ENCODE measurements around the gene CCM2. TPM values are rescaled to one million over a fixed set of nuclear protein-coding genes. Genes with fewer than 3 reads are reported as not detected.
"Not testable (repeated sequence)": the region's sequence is repeated elsewhere in the genome, so short reads cannot be mapped to it uniquely, and the experiment has no call there.

Gene CCM2
- total RNA-seq, 1 experiment from 2014 or later = 61.5 TPM

GRCh38 chr7:45100761-45101480 is 100.9 kb downstream of the CCM2 start:
- no peak for DNase-seq (ENCODE audit: low spot score)

- DNase-seq (ENCODE audit: low spot score) = no peak
Measured at GRCh38 chr7:45101748-45102147, 101.7 kb downstream of the CCM2 start.

GRCh38 chr7:45102785-45103712 is 103.0 kb downstream of the CCM2 start:
- DNase-seq (ENCODE audit: low spot score) = no peak

GRCh38 chr7:45103958-45104843 is 104.2 kb downstream of the CCM2 start:
- DNase-seq (ENCODE audit: low spot score) = no peak

GRCh38 chr7:45104844-45105587 is 105.0 kb downstream of the CCM2 start:
- DNase-seq (ENCODE audit: low spot score) = no peak

DNA sequence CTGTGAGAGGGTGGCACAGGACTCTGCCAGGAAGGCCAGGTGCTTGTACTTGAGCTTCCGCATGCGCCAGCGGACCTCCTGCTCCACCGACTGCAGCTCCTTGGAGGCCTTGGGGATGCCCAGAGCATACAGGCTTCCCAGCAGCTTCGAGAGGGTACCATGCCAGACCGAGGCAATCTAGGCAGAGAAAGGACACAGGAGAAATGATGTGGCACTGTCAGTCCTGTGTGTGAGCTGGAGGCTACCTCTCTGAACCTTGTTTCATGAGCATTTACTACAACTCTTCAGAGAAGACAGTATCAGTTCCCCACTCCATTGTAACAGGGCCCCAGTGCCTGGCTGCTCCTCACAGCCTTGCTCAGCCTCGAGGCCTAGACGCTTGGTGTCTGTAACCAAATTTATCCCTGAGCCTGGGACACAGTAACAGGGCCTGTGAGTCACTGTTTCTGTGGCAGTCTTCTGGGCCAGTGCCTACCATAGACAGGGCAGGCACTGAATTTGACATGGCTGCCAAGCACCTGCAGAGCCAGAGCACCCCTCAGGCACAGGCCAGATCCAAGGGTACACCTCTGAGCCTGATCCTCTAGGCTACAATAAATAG is 105.7 kb downstream of the CCM2 start:
- DNase-seq (ENCODE audit: low spot score) = no peak

DNA sequence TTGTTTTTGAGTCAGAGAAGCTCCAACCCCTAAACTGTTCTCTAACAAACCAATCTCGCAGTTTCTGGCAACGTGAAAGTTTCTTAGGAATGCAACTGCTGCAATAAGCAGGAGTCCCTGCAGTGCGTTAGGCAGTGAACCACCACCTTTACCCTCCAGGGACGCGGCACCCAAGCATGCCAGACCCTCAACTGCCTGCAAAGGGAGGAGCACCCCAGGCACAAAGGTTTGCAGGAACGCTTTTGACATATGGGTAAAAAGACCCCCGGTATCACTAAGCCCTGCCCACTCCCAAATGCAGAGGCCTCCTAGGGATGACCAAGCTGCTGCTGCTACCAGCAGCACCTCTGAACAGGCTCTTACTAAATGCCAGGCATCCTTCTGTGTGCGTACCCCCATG is 106.8 kb downstream of the CCM2 start:
- no peak for DNase-seq (ENCODE audit: low spot score)

DNA sequence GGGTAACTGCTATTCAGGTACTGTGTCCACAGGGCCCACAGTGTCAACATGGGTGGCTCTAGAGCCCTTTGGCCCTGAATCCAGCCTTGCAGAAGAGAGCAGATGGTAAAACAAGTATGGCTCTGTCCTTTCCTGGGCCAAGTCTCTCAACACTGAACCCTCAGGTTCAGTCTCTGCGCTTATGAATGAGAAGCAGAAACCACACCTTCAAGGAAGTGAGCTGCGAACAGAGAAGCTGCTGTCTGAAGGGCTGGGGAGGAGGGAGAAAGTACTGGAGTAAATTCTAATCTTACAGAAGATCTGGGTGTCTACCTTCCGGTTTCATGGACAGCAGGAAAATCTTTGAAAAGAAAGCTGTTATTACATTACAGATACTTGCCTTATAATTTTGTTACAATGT is 107.4 kb downstream of the CCM2 start:
- no peak for DNase-seq (ENCODE audit: low spot score)

DNA sequence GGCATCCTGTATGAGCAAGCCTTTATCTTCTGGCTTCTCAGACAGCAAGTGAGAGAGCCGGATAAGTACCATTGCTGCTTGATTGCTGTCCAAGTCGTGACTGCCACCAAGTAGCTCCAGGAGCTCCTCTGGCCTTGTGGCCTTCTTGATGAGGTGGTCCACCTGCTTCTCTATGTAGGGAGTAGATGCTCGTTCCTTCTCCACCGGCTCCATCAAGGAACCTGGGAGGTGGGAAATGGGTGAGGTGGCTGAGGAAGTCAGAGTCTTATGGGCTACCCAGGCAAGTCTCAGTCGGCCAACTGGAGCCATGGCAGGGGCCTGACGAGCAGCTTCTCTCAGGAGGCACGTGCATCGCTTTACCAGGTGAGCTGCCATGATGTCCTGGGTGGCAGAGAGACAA is 108.9 kb downstream of the CCM2 start:
- DNase-seq (ENCODE audit: low spot score) = no peak

DNA sequence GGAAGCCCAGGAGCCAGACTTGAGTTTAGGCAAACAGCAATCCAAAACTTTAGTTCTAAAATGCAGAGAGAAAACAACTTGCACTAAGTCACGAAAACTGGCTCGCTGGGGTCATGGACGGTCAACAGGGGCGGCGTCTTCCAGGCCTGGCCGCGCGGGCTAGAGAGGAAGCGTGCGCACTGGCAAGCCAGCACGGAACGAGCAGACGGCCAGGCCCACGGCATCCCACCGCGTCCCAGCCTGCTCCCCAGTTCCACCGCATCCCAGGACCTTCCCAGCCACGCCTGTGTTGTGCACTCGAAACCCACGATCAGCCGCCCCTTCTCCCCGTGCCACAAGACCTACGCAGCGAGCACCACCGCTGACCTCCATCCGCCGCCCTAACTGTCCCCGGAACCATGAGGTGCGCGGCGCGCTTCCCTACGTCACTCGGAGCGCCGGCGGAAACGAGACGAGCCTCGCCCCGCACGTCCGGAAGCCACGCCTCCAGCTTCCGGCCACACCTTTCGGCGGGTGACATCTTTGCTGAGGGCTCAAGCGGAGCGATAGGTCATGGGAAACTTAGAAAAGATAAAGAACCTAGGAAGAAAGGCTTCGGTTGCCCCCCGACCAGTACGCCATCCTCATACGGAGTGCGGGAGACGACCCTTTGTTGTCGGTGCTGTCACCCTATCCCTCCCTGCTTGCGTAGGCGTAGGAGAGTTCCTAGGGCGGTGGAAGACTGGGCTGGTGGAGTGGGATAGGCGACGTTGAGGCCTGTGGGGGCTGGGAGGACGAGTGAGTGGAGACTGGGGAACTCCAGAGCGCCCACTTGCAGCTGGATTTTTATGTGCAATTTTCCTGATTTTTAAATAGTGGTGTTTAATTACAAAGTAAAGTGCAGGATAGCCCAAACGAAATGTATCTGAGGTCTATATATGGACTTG is 111.6 kb downstream of the CCM2 start, which contains the start of gene TBRG4:
TBRG4 (minus strand) TSS at position 400 of the 926 bp plus-strand sequence. CDS start 2,460 bp downstream, outside the sequence.
- DNase-seq (ENCODE audit: low spot score) = peak; percentile 99

GRCh38 chr7:45112648-45113047 is 112.6 kb downstream of the CCM2 start:
- no peak for DNase-seq (ENCODE audit: low spot score)

- DNase-seq (ENCODE audit: low spot score) = not testable (repeated sequence)
Measured at GRCh38 chr7:45114257-45114656, 114.3 kb downstream of the CCM2 start.

- no peak for DNase-seq (ENCODE audit: low spot score)
Measured at GRCh38 chr7:45114926-45115325, 114.9 kb downstream of the CCM2 start.

DNA sequence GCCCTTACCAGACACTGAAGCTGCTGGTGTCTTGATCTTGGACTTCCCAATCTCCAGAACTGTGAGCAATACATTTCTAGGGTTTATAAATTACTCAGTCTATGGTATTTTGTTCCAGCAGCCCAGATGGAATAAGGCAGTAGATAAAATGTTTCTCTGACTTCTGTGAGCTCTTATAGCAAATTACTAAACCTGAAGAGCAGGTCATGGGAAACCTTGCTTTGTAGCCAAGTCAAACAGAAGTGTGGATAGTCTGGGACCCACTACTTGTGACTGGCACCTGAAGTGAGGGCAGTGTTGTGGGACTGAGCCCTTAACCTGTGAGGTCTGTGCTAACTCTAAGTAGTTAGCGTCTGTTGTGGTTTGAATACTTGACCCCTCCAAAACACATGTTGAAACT is 116.0 kb downstream of the CCM2 start:
- no peak for DNase-seq (ENCODE audit: low spot score)

DNA sequence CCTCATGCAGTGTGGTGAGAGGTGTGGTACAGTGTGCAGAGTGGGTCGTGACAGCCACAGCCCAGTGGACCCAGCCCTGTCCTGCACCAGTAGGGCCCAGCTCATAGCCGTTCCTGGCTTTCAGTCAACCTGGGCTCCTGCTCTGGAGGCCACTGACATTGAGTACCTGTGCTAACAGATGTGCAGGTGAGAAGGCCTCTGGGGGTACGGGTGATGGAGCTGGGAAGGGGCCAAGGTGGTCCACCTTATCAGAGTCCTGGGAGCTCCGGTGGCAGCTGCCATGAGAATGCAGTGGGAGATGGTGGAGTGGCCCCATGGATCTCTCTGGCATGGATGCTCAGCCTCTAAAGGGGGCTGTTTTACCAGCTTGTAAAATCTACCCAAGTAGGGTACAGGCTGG is 117.6 kb downstream of the CCM2 start:
- no peak for DNase-seq (ENCODE audit: low spot score)

GRCh38 chr7:45118292-45118691 is 118.3 kb downstream of the CCM2 start:
- no peak for DNase-seq (ENCODE audit: low spot score)

DNA sequence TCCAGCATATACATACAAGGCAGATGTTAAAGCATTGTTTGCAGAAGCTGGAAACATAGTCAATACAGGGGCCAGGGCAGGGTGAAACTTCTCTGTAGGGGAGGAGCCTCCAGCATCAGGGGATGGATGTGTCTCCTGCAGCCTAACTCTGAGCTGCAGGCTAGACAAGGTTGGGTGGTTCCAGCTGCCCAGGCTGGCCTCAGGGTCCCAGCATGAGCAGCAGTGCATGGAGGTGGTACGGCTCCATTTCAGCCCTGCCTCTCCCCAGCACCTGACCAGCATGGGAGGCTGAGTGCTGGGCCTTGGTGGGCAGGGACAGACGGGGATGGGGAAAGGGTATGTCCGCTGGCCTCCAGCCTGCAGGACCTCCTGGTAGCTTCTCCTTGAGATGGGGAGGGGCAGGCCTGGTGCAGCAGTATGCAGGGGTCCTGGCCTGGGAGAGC is 118.9 kb downstream of the CCM2 start:
- DNase-seq (ENCODE audit: low spot score) = no peak

DNA sequence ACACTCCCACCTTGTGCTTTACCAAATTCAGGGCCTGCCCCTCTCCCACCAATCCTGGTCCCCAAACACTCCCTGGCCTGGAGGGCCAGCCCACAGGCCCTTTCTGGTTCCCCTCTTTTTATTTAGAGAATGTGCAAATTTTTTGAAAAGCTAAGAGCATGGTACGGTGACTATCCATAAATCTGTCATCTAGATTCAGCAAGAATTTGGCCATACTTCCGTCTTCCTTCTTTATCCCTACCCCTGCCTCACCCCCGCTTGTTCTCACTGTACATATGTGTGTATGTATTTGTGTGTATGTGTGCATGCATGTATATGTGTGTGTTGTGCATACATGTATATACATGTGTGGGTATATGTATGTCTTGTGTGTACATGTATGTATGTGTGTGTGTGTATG is 119.5 kb downstream of the CCM2 start:
- no peak for DNase-seq (ENCODE audit: low spot score)

All from H4 (cell line).